Esophagus muscularis mucosa (tissue), 4 donors: ENCODE measurements around the gene GRHL3. TPM values are rescaled to one million over a fixed set of nuclear protein-coding genes. Genes with fewer than 3 reads are reported as not detected.

Source experiments
- DNase-seq: peaks from one replicate; pipeline ENCODE4 v3.0.0-alpha.2; 2017; ENCODE audit errors: extremely low spot score
- H3K27ac ChIP-seq, 4 donors: fragments of 200-600 bp; sonication (generic); replicated peaks in 1 of 4; 1 replicate in 3 of 4; 2 replicates in 1 of 4; pipeline ENCODE4 v1.5.1; 2016 to 2019; ENCODE audit warnings: mild to moderate bottlenecking in 1 of 4
- H3K27me3 ChIP-seq, 4 donors: fragments of 200-600 bp; sonication (generic); one replicate each; pipeline versions ENCODE4 v1.5.1 to v1.6.0; 2016 to 2019
- H3K36me3 ChIP-seq, 4 donors: fragments of 200-600 bp; sonication (generic); one replicate each; pipeline ENCODE4 v1.5.1; 2016 to 2019
- H3K4me1 ChIP-seq, 4 donors: fragments of 200-600 bp; sonication (generic); one replicate each; pipeline ENCODE4 v1.5.1; 2016 to 2019
- H3K4me3 ChIP-seq, 4 donors: fragments of 200-600 bp; sonication (generic); 1 replicate in 2 of 4; 2 replicates in 2 of 4; pipeline ENCODE4 v1.5.1; 2016 to 2019; ENCODE audit warnings: mild to moderate bottlenecking in 4 of 4, moderate library complexity in 1 of 4
- H3K9me3 ChIP-seq, 4 donors: fragments of 200-600 bp; sonication (generic); 1 replicate in 3 of 4; 2 replicates in 1 of 4; pipeline ENCODE4 v1.5.1; 2016 to 2019
- CTCF ChIP-seq, 3 experiments: fragments of 200-600 bp in 2 of 3; fragments of 450-650 bp in 1 of 3; sonication (generic) in 2 of 3; IDR thresholded peaks; one replicate each; pipeline ENCODE4 v1.5.1; 2017 to 2019; ENCODE audit warnings: antibody characterized with exemption in 3 of 3, mild to moderate bottlenecking in 2 of 3, moderate library complexity in 1 of 3
- EP300 ChIP-seq: sonication (generic); formaldehyde crosslinking; IDR thresholded peaks from one replicate; pipeline ENCODE4 v1.6.1; 2017; ENCODE audit warnings: antibody characterized with exemption
- POLR2A ChIP-seq: fragments of 450-650 bp; IDR thresholded peaks from one replicate; pipeline ENCODE4 v1.6.1; 2017; ENCODE audit warnings: antibody characterized with exemption, moderate library complexity, mild to moderate bottlenecking, low read depth
- POLR2AphosphoS5 ChIP-seq, 2 donors: sonication (generic); formaldehyde crosslinking; IDR thresholded peaks; one replicate each; pipeline ENCODE4 v1.6.1; 2017; ENCODE audit warnings: antibody characterized with exemption in 2 of 2
- WGBS: methylation state at CpG from one replicate; pipeline ENCODE4 v1.1.5; 2018; 5-methylcytosine and 5-hydroxymethylcytosine counted together
- intact Hi-C: fragments of 100-400 bp; cut with DNase I; formaldehyde crosslinking; loops from one replicate; pipeline ENCODE4 v1.15.1; 2023
- total RNA-seq, 4 donors: library from RNA; depleted of rRNA; stranded (reverse); fragments of >200 nt; gene quantifications; one replicate each; pipeline versions ENCODE4 v1.1.0 to v1.2.1, GENCODE V29; 2016

GRHL3 gene
- total RNA-seq, 4 donors from 2014 or later, result not detected

GRCh38 chr1:24288479-24288878, 30.7 kb upstream of the GRHL3 start:
- Histone ChIP-seq H3K4me3 (no peak overlapping the region), H3K27me3 (no peaks in the 10 kb centered on the region), H3K4me1 (peaks cover 0 to 22% (median 10%) of the 10 kb centered on the region in 4 donors), H3K9me3 (no peaks in the 10 kb centered on the region), H3K36me3 (no peaks in the 10 kb centered on the region), H3K27ac (no peak overlapping the region)
- intact Hi-C loops, result no loop called here
- DNase-seq, result no peak
- WGBS, result 90% methylated on average over 1 of the region's 1 CpG
- TF ChIP-seq CTCF (IDR thresholded peaks at IDR 0.05), result no peak
- no peak for TF ChIP-seq POLR2A
- TF ChIP-seq EP300, result no peak
- no peak for TF ChIP-seq POLR2AphosphoS5 (IDR thresholded peaks at IDR 0.05)

DNA sequence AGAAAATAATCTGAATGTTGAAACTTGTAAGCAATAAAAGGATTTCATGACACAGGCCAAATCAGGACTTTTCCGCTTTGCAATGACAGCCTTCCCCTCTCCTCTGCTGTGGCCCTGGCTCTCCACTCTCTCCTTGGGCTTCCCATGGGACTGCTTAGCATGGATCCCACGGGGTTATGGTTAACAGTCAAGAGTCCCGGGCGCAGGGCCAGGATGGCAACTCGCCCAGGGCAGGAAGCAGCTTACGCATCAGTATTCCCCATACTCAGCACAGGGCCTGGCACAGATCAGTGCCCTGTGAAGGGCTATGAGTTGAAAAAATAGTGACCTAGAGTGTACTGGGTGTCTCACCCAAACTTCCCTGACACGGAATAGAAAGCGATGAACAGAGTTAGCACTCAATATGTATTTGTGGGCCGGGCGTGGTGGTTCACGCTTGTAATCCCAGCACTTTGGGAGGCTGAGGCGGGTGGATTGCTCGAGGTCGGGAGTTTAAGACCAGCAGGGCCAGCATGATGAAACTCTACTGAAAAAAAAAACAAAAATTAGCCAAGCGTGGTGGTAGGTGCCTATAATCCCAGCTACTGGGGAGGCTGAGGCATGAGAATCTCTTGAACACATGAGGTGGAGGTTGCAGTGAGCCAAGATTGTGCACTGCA, 29.1 kb upstream of the GRHL3 start:
- no peak for DNase-seq
- Histone ChIP-seq H3K9me3 (no peaks in the 10 kb centered on the region), H3K36me3 (no peaks in the 10 kb centered on the region), H3K4me3 (no peak overlapping the region), H3K27ac (no peak overlapping the region), H3K4me1 (peaks cover 0 to 28% (median 23%) of the 10 kb centered on the region in 4 donors), H3K27me3 (no peaks in the 10 kb centered on the region)
- intact Hi-C loops, result no loop called here
- TF ChIP-seq POLR2AphosphoS5 (IDR thresholded peaks at IDR 0.05), result no peak
- 73% methylated on average over 15 of the region's 15 CpGs for WGBS

DNA sequence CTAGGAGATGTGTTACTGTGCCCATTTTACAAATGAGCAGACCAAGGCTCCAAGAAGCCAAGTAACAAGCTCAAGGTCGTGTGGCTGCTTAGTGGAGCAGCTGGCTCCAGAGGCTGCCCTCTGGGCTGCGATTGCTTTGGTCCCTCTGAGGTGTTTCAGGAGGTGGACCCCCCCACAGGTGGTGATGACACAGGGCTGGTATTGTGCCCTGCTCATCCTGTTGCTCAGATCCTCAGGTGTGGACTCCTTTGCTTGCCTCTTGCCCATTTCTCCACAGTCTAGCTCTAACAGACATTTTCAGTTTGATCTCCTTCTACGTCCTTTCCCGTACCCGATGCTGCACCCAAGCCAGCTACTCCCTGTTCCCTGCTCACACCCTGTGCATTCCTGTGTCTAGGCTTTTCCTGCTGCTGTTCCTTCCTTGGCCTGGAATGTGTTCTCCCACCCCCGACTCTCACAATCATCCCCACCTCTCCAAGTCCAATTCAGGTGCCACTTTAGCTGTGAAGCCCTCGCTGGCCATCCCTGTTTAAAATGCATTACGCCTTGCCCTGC, 28.1 kb upstream of the GRHL3 start:
- Histone ChIP-seq H3K27ac (no peak overlapping the region), H3K4me1 (peaks cover 0 to 36% (median 30%) of the 10 kb centered on the region in 4 donors), H3K4me3 (no peak overlapping the region), H3K9me3 (no peaks in the 10 kb centered on the region), H3K36me3 (no peaks in the 10 kb centered on the region), H3K27me3 (no peaks in the 10 kb centered on the region)
- no peak for DNase-seq
- intact Hi-C loops, result no loop called here
- WGBS, result 87% methylated on average over 8 of the region's 8 CpGs
- TF ChIP-seq POLR2A (no peak), EP300 (no peak), CTCF (IDR thresholded peaks at IDR 0.05) (no peak)

- intact Hi-C loops, result no loop called here
- H3K36me3 ChIP-seq, result no peaks in the 10 kb centered on the region
- 81% methylated on average over 4 of the region's 4 CpGs for WGBS
Observed at GRCh38 chr1:24292103-24292502, 27.1 kb upstream of the GRHL3 start.

GRCh38 chr1:24292887-24293286, 26.3 kb upstream of the GRHL3 start:
- H3K27me3 ChIP-seq, result peaks cover 0 to 1% (median 0%) of the 10 kb centered on the region in 4 donors
- no peak overlapping the region for H3K27ac ChIP-seq
- DNase-seq, result no peak
- peaks cover 0 to 36% (median 30%) of the 10 kb centered on the region in 4 donors for H3K4me1 ChIP-seq
- 80% methylated on average over 9 of the region's 9 CpGs for WGBS
- H3K36me3 ChIP-seq, result no peaks in the 10 kb centered on the region
- no peak overlapping the region for H3K4me3 ChIP-seq
- TF ChIP-seq POLR2AphosphoS5 (IDR thresholded peaks at IDR 0.05), result no peak
- TF ChIP-seq EP300, result no peak
- no peak for TF ChIP-seq POLR2A
- TF ChIP-seq CTCF (IDR thresholded peaks at IDR 0.05), result no peak
- no peaks in the 10 kb centered on the region for H3K9me3 ChIP-seq
- intact Hi-C loops, result no loop called here

More at GRCh38 chr1:24292103-24292502, 27.1 kb upstream of the GRHL3 start:
- TF ChIP-seq POLR2A, result no peak
- no peak for TF ChIP-seq EP300
- TF ChIP-seq POLR2AphosphoS5 (IDR thresholded peaks at IDR 0.05), result no peak
- no peak for TF ChIP-seq CTCF (IDR thresholded peaks at IDR 0.05)
- no peaks in the 10 kb centered on the region for H3K27me3 ChIP-seq
- no peak for DNase-seq
- H3K4me3 ChIP-seq, result no peak overlapping the region
- no peak overlapping the region for H3K27ac ChIP-seq
- H3K4me1 ChIP-seq, result peaks cover 0 to 36% (median 30%) of the 10 kb centered on the region in 4 donors
- H3K9me3 ChIP-seq, result no peaks in the 10 kb centered on the region
